ENCODE data around the gene ZNF597. TPM values are rescaled to one million over a fixed set of nuclear protein-coding genes. Genes with fewer than 3 reads are reported as not detected.
A peak's percentile ranks its signal among the peaks of the same experiment; 100 is the strongest.
"Not testable (repeated sequence)": the region's sequence is repeated elsewhere in the genome, so short reads cannot be mapped to it uniquely, and the experiment has no call there.

Gene ZNF597
- total RNA-seq, 4 donors from 2014 or later: 0.81 to 1.3 (median 0.96) TPM

- no peaks in the 10 kb centered on the region for H3K27me3 ChIP-seq
- in situ Hi-C loops (cut with MboI; ENCODE audit: low sequenced_read_pairs in 4 of 4): no loop called here
- TF ChIP-seq POLR2A (IDR thresholded peaks at IDR 0.05) (no peak), CTCF (IDR thresholded peaks at IDR 0.05 in 4 of 5, conservative IDR thresholded peaks at IDR 0.05 in 1 of 5) (no peak)
- H3K9me3 ChIP-seq: no peaks in the 10 kb centered on the region
- no peak for DNase-seq
- intact Hi-C loops (cut with DNase I; ENCODE audit: low total_unique reads): no loop called here
- peaks cover 0 to 44% of the 10 kb centered on the region in 2 donors for H3K36me3 ChIP-seq
- H3K27ac ChIP-seq: no peak overlapping the region
- H3K4me3 ChIP-seq: no peak overlapping the region
- no peak for ATAC-seq
- H3K4me1 ChIP-seq: peaks cover 18 to 19% of the 10 kb centered on the region in 2 donors
Measured at GRCh38 chr16:3479654-3480216, 36.4 kb upstream of the ZNF597 start.

GRCh38 chr16:3478242-3478925 is 35.1 kb upstream of the ZNF597 start:
- in situ Hi-C loops (cut with MboI; ENCODE audit: low sequenced_read_pairs in 4 of 4): no loop called here
- Histone ChIP-seq H3K27me3 (no peaks in the 10 kb centered on the region), H3K36me3 (peaks cover 0 to 31% of the 10 kb centered on the region in 2 donors), H3K9me3 (no peaks in the 10 kb centered on the region), H3K4me3 (no peak overlapping the region), H3K27ac (peak overlapping the region; percentile 58 to 71 (median 64)), H3K4me1 (peaks cover 25 to 27% of the 10 kb centered on the region in 2 donors)
- intact Hi-C loops (cut with DNase I; ENCODE audit: low total_unique reads): no loop called here
- ATAC-seq: peak; percentile 65 to 66
- TF ChIP-seq POLR2A (IDR thresholded peaks at IDR 0.05) (no peak), CTCF (IDR thresholded peaks at IDR 0.05 in 4 of 5, conservative IDR thresholded peaks at IDR 0.05 in 1 of 5) (no peak)
- DNase-seq: no peak

GRCh38 chr16:3476409-3476808 is 33.1 kb upstream of the ZNF597 start:
- H3K27me3 ChIP-seq: no peaks in the 10 kb centered on the region
- DNase-seq: no peak
- in situ Hi-C loops (cut with MboI; ENCODE audit: low sequenced_read_pairs in 4 of 4) (no loop called here), intact Hi-C loops (cut with DNase I; ENCODE audit: low total_unique reads) (no loop called here)
- no peak for TF ChIP-seq CTCF (IDR thresholded peaks at IDR 0.05 in 4 of 5, conservative IDR thresholded peaks at IDR 0.05 in 1 of 5)
- TF ChIP-seq POLR2A (IDR thresholded peaks at IDR 0.05): no peak
- H3K36me3 ChIP-seq: peaks cover 0 to 11% of the 10 kb centered on the region in 2 donors
- peak overlapping the region in 2 of 4 donors; percentile 21 to 26 for H3K27ac ChIP-seq
- H3K4me1 ChIP-seq: peaks cover 24 to 33% of the 10 kb centered on the region in 2 donors
- H3K9me3 ChIP-seq: no peaks in the 10 kb centered on the region
- ATAC-seq: no peak
- H3K4me3 ChIP-seq: no peak overlapping the region

- Histone ChIP-seq H3K4me1 (peaks cover 20 to 33% of the 10 kb centered on the region in 2 donors), H3K4me3 (no peak overlapping the region), H3K27me3 (no peaks in the 10 kb centered on the region), H3K36me3 (peaks cover 0 to 8% of the 10 kb centered on the region in 2 donors), H3K9me3 (no peaks in the 10 kb centered on the region), H3K27ac (peak overlapping the region in 3 of 4 donors; percentile 8 to 26 (median 21))
- DNase-seq (no peak), ATAC-seq (no peak)
- intact Hi-C loops (cut with DNase I; ENCODE audit: low total_unique reads): no loop called here
- TF ChIP-seq POLR2A (IDR thresholded peaks at IDR 0.05) (no peak), CTCF (IDR thresholded peaks at IDR 0.05 in 4 of 5, conservative IDR thresholded peaks at IDR 0.05 in 1 of 5) (no peak)
- in situ Hi-C loops (cut with MboI; ENCODE audit: low sequenced_read_pairs in 4 of 4): no loop called here
Measured at GRCh38 chr16:3475604-3476375, 32.5 kb upstream of the ZNF597 start.

GRCh38 chr16:3474870-3475269 is 31.6 kb upstream of the ZNF597 start:
- intact Hi-C loops (cut with DNase I; ENCODE audit: low total_unique reads); H3K27me3 ChIP-seq; H3K4me3 ChIP-seq; H3K27ac ChIP-seq; in situ Hi-C loops (cut with MboI; ENCODE audit: low sequenced_read_pairs in 4 of 4); DNase-seq; H3K9me3 ChIP-seq; H3K36me3 ChIP-seq; ATAC-seq: not testable (repeated sequence)
- H3K4me1 ChIP-seq: peaks cover 20 to 33% of the 10 kb centered on the region in 2 donors
